ENCODE data around the gene BCL11B.

BCL11B gene

GRCh38 chr14:99192830-99193229 is 79.2 kb downstream of the BCL11B start:
- no peak overlapping the region for H3K27ac ChIP-seq

GRCh38 chr14:99192028-99192621 is 79.9 kb downstream of the BCL11B start:
- Histone ChIP-seq H3K27ac (no peak overlapping the region), H3K4me3 (peak overlapping the region; percentile 56)
- DNase-seq (ENCODE audit: low spot score) = no peak
- TF ChIP-seq CTCF (IDR thresholded peaks at IDR 0.05) = no peak

More at GRCh38 chr14:99192830-99193229, 79.2 kb downstream of the BCL11B start:
- no peak for TF ChIP-seq CTCF (IDR thresholded peaks at IDR 0.05)
- DNase-seq (ENCODE audit: low spot score) = no peak
- H3K4me3 ChIP-seq = no peak overlapping the region

GRCh38 chr14:99191395-99192027 is 80.5 kb downstream of the BCL11B start:
- DNase-seq (ENCODE audit: low spot score) = no peak
- TF ChIP-seq CTCF (IDR thresholded peaks at IDR 0.05) = no peak
- Histone ChIP-seq H3K27ac (no peak overlapping the region), H3K4me3 (peak overlapping the region; percentile 56)

GRCh38 chr14:99190696-99191394 is 81.2 kb downstream of the BCL11B start:
- TF ChIP-seq CTCF (IDR thresholded peaks at IDR 0.05) = no peak
- DNase-seq (ENCODE audit: low spot score) = no peak
- Histone ChIP-seq H3K27ac (no peak overlapping the region), H3K4me3 (no peak overlapping the region)

- no peak for TF ChIP-seq CTCF (IDR thresholded peaks at IDR 0.05)
- no peak overlapping the region for H3K4me3 ChIP-seq
- DNase-seq (ENCODE audit: low spot score) = no peak
- H3K27ac ChIP-seq = no peak overlapping the region
Measured at GRCh38 chr14:99189201-99189801, 82.7 kb downstream of the BCL11B start.

DNA sequence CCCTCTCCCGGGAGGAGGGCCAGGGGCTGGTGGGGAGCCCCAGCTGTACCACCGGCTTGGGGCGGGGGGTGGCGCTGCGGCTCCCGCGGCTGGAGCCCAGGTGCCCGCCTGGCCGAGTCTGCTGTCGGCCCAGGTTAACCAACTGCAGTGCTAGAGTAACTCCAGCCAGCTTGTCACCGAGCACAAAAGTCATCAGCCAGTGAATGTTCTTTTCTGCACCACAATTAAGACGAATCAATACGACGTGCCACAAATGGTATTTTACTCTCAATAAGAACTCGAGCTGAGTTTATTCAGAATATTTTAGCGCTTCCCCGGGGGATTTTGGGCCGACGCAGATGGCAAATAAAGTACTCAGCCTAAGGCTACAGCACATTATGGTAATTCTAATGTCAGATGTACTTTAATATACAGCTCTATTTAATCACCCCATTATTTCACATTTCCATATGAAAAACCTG is 83.2 kb downstream of the BCL11B start:
- no peak overlapping the region for H3K27ac ChIP-seq
- no peak for DNase-seq (ENCODE audit: low spot score)

More for the DNA sequence above, 83.2 kb downstream of the BCL11B start:
- no peak overlapping the region for H3K4me3 ChIP-seq
- TF ChIP-seq CTCF (IDR thresholded peaks at IDR 0.05) = no peak

Measured in coronary artery (tissue), 2 donors.